GM18507 (cell line): ENCODE data around the gene GAS6.

Experiments
- DNase-seq: peaks from one replicate; pipeline ENCODE4 v3.0.0; 2011; ENCODE audit warnings: low read depth; ENCODE audit not compliant: insufficient read length; ENCODE audit errors: extremely low spot score
- FAIRE-seq: peaks from 2 replicates; lab custom pipeline; 2011; peaks lifted over from hg19 to GRCh38; lab: Jason Lieb, UNC

Gene GAS6

GRCh38 chr13:113785051-113786010, 78.5 kb downstream of the GAS6 start:
- DNase-seq (no peak), FAIRE-seq (no peak)

GRCh38 chr13:113784645-113785024, 79.2 kb downstream of the GAS6 start:
- FAIRE-seq (no peak), DNase-seq (no peak)

GRCh38 chr13:113783966-113784644, 79.8 kb downstream of the GAS6 start:
- FAIRE-seq, result no peak
- DNase-seq, result no peak

GRCh38 chr13:113783200-113783881, 80.5 kb downstream of the GAS6 start:
- no peak for FAIRE-seq

GRCh38 chr13:113782472-113782871, 81.4 kb downstream of the GAS6 start:
- FAIRE-seq (no peak), DNase-seq (no peak)

More at GRCh38 chr13:113783200-113783881, 80.5 kb downstream of the GAS6 start:
- no peak for DNase-seq

GRCh38 chr13:113781571-113781970, 82.3 kb downstream of the GAS6 start:
- FAIRE-seq, result no peak

GRCh38 chr13:113777311-113778260, 86.3 kb downstream of the GAS6 start:
- no peak for FAIRE-seq
- DNase-seq, result no peak

More at GRCh38 chr13:113781571-113781970, 82.3 kb downstream of the GAS6 start:
- DNase-seq, result no peak

GRCh38 chr13:113776231-113777125, 87.4 kb downstream of the GAS6 start:
- DNase-seq, result no peak

GRCh38 chr13:113775451-113776145, 88.3 kb downstream of the GAS6 start:
- FAIRE-seq (no peak), DNase-seq (no peak)

More at GRCh38 chr13:113776231-113777125, 87.4 kb downstream of the GAS6 start:
- no peak for FAIRE-seq

GRCh38 chr13:113774177-113775107, 89.4 kb downstream of the GAS6 start:
- DNase-seq (no peak), FAIRE-seq (peak; percentile 49)

GRCh38 chr13:113771709-113772331, 92.1 kb downstream of the GAS6 start:
- DNase-seq (no peak), FAIRE-seq (no peak)

- DNase-seq (no peak), FAIRE-seq (no peak)
Observed at GRCh38 chr13:113770937-113771336, 92.9 kb downstream of the GAS6 start.
